A549 (cell line): ENCODE results near the gene FAM162A.

Experiments used
- CHD4 ChIP-seq: fragments of 200-600 bp; sonication (generic); IDR thresholded peaks from 2 replicates; pipeline ENCODE4 v1.6.1; 2016; ENCODE audit warnings: antibody characterized with exemption, mild to moderate bottlenecking, borderline replicate concordance
- CTCF ChIP-seq: fragments of >200 bp; sonication (Bioruptor Twin); formaldehyde crosslinking; IDR thresholded peaks from 3 replicates; pipeline ENCODE4 v1.5.1; 2016
- EP300 ChIP-seq, 2 experiments: fragments of >200 bp; sonication (Bioruptor Twin); formaldehyde crosslinking; IDR thresholded peaks; 2 replicates in 1 of 2; 3 replicates in 1 of 2; pipeline ENCODE4 v1.6.1; 2016 to 2017
- NR3C1 ChIP-seq: fragments of >200 bp; sonication (Bioruptor Twin); formaldehyde crosslinking; IDR thresholded peaks from 3 replicates; pipeline ENCODE4 v1.6.1; 2017
- POLR2A ChIP-seq: IDR thresholded peaks from 2 replicates; pipeline ENCODE4 v1.6.1; 2012; ENCODE audit warnings: mild to moderate bottlenecking, low read length
- RAD21 ChIP-seq, 2 experiments: fragments of >200 bp in 1 of 2; sonication (Bioruptor Twin) in 1 of 2; formaldehyde crosslinking in 1 of 2; IDR thresholded peaks in 1 of 2; conservative IDR thresholded peaks in 1 of 2; 2 replicates in 1 of 2; 3 replicates in 1 of 2; pipeline ENCODE4 v1.6.1; 2012 to 2018; ENCODE audit warnings: inconsistent platforms in 1 of 2
- SMC3 ChIP-seq: fragments of >200 bp; sonication (Bioruptor Twin); formaldehyde crosslinking; IDR thresholded peaks from 3 replicates; pipeline ENCODE4 v1.6.1; 2018; ENCODE audit warnings: inconsistent platforms
- TF ChIP-seq, protein P1 (sequence below): IDR thresholded peaks from 2 replicates; pipeline ENCODE4 v1.6.1; 2012
- TF ChIP-seq, protein P2 (sequence below): fragments of 150-350 bp; IDR thresholded peaks from 2 replicates; pipeline ENCODE4 v1.6.1; 2014; ENCODE audit warnings: low read depth, mild to moderate bottlenecking, low read length
- TF ChIP-seq, protein P3 (sequence below): fragments of >200 bp; sonication (Bioruptor Twin); formaldehyde crosslinking; IDR thresholded peaks from 2 replicates; pipeline ENCODE4 v1.6.1; 2016

- TF ChIP-seq, protein P1, sequence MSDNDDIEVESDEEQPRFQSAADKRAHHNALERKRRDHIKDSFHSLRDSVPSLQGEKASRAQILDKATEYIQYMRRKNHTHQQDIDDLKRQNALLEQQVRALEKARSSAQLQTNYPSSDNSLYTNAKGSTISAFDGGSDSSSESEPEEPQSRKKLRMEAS = no peak
- TF ChIP-seq POLR2A (no peak), CTCF (no peak), SMC3 (no peak), EP300 (IDR thresholded peaks at IDR 0.05) (no peak), NR3C1 (no peak), CHD4 (no peak), RAD21 (conservative IDR thresholded peaks at IDR 0.05 in 1 of 2, IDR thresholded peaks at IDR 0.05 in 1 of 2) (no peak)
- TF ChIP-seq, protein P2, sequence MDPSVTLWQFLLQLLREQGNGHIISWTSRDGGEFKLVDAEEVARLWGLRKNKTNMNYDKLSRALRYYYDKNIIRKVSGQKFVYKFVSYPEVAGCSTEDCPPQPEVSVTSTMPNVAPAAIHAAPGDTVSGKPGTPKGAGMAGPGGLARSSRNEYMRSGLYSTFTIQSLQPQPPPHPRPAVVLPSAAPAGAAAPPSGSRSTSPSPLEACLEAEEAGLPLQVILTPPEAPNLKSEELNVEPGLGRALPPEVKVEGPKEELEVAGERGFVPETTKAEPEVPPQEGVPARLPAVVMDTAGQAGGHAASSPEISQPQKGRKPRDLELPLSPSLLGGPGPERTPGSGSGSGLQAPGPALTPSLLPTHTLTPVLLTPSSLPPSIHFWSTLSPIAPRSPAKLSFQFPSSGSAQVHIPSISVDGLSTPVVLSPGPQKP = no peak
- TF ChIP-seq, protein P3, sequence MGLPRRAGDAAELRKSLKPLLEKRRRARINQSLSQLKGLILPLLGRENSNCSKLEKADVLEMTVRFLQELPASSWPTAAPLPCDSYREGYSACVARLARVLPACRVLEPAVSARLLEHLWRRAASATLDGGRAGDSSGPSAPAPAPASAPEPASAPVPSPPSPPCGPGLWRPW = no peak
Observed at GRCh38 chr3:122410639-122411038, 26.7 kb downstream of the FAM162A start.
